NT2/D1 (cell line): Measurements from ENCODE around the gene CDC42SE2.
A peak's percentile ranks its signal among the peaks of the same experiment; 100 is the strongest.

Source experiments
- DNase-seq: peaks from one replicate; pipeline ENCODE4 v3.0.0-alpha.2; 2011; ENCODE audit warnings: low read depth, low spot score
- H3K27me3 ChIP-seq: 2 replicates; pipeline ENCODE4 v1.6.0; 2011; ENCODE audit warnings: mild to moderate bottlenecking; ENCODE audit not compliant: insufficient read length, insufficient read depth
- H3K36me3 ChIP-seq: 2 replicates; pipeline ENCODE4 v1.6.1; 2011; ENCODE audit warnings: mild to moderate bottlenecking, low read length, mixed read lengths; ENCODE audit not compliant: insufficient read depth, insufficient read length
- H3K4me1 ChIP-seq: 2 replicates; pipeline ENCODE4 v1.5.1; 2011; ENCODE audit not compliant: insufficient read depth, insufficient read length
- H3K4me3 ChIP-seq: 2 replicates; pipeline ENCODE4 v1.5.1; 2011; ENCODE audit warnings: low read depth; ENCODE audit not compliant: insufficient read length
- H3K9ac ChIP-seq: 2 replicates; pipeline ENCODE4 v1.6.0; 2011; ENCODE audit warnings: low read depth; ENCODE audit not compliant: insufficient read length
- H3K9me3 ChIP-seq: 2 replicates; pipeline ENCODE4 v1.5.1; 2011; ENCODE audit warnings: mild to moderate bottlenecking, low read length; ENCODE audit not compliant: insufficient read depth
- SUZ12 ChIP-seq: IDR thresholded peaks from 2 replicates; pipeline ENCODE4 v1.6.1; 2011; ENCODE audit not compliant: insufficient read length, insufficient read depth; ENCODE audit errors: extremely low read depth
- YY1 ChIP-seq: IDR thresholded peaks from 2 replicates; pipeline ENCODE4 v1.6.1; 2011; ENCODE audit not compliant: insufficient read length, insufficient read depth
- ZNF274 ChIP-seq: IDR thresholded peaks from 2 replicates; pipeline ENCODE4 v1.6.1; 2011; ENCODE audit warnings: mild to moderate bottlenecking, low read depth, low read length

Gene CDC42SE2

DNA sequence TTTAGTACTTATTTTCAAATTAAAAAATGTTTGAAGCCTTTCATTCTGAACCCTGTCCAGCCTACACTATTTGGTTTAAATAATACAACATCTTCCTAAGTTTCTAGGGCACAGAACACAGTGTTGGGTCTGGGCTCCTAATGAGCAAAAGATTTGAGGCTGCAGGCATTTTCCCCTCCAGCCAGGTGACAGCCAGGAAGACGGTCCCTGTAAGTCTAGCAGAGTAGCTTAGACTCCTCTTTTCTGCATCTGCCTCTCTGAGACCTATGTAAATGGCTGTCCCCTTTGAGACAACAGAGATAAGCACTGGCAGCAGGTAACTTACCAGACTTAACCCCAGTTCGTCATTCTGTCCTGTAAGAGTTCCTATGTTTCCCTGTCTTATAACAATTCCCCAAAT is 141.8 kb downstream of the CDC42SE2 start:
- Histone ChIP-seq H3K36me3 (no peaks in the 10 kb centered on the region), H3K9ac (no peak overlapping the region), H3K4me1 (no peaks in the 10 kb centered on the region), H3K27me3 (no peaks in the 10 kb centered on the region), H3K4me3 (no peak overlapping the region), H3K9me3 (no peaks in the 10 kb centered on the region)
- DNase-seq: no peak
- TF ChIP-seq ZNF274 (no peak), YY1 (no peak), SUZ12 (no peak)

DNA sequence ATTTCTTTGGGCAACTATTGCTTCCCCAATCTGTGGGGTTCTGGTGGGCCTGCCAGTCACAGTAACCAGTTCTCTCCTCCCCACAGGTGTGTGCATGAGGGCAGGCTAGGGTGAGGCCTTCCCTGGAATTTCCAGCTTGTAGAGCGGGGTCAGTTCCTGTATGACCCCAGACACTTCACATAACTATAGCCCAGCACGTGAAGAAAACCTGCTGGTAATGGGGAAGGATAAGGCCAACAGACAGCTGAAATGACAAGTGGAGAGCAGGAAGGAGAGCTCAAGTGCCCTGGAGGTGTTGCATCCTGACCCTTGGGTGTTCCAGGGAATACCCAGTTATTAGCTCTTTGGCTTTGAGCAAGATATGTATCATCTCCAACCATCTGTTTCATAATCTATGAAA is 142.2 kb downstream of the CDC42SE2 start:
- TF ChIP-seq ZNF274 (no peak), YY1 (no peak), SUZ12 (no peak)
- no peaks in the 10 kb centered on the region for H3K36me3 ChIP-seq
- no peak overlapping the region for H3K9ac ChIP-seq
- no peaks in the 10 kb centered on the region for H3K9me3 ChIP-seq
- DNase-seq: no peak
- H3K4me3 ChIP-seq: no peak overlapping the region
- no peaks in the 10 kb centered on the region for H3K4me1 ChIP-seq
- H3K27me3 ChIP-seq: no peaks in the 10 kb centered on the region

GRCh38 chr5:131406975-131407638 is 143.3 kb downstream of the CDC42SE2 start:
- Histone ChIP-seq H3K9ac (no peak overlapping the region), H3K27me3 (no peaks in the 10 kb centered on the region), H3K4me3 (no peak overlapping the region), H3K9me3 (no peaks in the 10 kb centered on the region), H3K4me1 (no peaks in the 10 kb centered on the region), H3K36me3 (no peaks in the 10 kb centered on the region)
- no peak for TF ChIP-seq ZNF274
- no peak for TF ChIP-seq YY1
- TF ChIP-seq SUZ12: no peak
- no peak for DNase-seq

DNA sequence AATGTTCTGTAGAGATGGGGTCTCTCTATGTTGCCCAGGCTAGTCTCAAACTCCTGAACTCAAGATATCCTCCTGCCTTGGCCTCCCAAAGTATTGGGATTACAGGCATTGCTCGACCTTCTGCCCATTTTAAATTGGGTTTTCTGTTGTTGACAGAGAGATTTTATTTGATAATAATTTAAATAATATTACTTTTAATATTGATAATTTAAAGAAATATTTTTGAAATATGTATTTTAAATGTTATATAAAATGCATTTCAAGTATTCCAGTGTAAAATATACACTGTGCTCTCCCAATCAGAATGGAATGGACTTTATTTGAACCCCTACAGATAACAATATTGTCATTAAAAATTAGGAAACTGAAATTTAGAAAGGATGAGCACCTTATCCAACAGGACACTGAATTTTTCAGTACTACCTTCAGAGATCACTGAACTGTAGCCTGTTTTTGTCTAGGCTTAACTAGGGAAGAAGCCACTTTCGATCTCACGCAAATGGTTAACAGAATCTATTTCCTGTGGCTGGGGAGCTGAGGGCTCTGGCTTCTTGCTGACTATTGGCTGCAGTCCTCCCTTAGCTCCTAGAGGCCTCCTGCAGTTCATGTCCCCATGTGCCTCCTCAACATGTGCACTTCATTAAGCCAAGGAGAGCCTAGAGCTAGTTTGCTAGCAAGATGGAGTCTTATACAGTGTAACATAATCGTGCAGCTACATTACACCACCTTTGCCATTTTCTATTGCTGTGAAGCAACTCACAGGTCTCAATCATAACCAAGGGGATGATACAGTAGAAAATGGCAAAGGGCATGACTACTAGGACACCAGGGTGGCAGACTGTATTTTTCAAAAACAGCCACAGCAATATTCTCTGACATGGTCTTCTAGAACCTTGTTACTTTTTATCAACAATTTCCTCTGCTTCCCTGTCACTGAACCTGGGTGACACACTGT is 150.0 kb downstream of the CDC42SE2 start:
- no peak for DNase-seq
- Histone ChIP-seq H3K27me3 (no peaks in the 10 kb centered on the region), H3K9ac (no peak overlapping the region), H3K4me3 (no peak overlapping the region), H3K4me1 (no peaks in the 10 kb centered on the region), H3K36me3 (no peaks in the 10 kb centered on the region), H3K9me3 (no peaks in the 10 kb centered on the region)
- TF ChIP-seq ZNF274: no peak
- no peak for TF ChIP-seq SUZ12
- TF ChIP-seq YY1: no peak

DNA sequence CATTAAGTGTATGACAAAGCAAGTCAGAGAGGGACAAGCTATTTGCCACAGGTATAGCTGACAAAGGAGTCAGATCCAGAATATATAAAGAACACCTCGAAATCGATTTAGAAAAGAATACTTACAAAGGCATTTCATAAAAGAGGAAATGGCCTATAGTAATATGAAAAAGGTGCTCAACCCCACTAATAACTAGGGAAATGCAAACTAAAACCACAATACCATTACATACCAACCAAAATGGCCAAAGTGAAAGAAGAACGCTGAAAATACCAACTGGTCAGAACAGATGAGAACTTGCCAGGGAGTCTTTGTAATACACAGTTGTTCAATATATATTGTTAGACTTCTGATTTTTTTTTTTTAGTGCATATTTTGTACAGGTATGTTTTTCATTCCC is 152.9 kb downstream of the CDC42SE2 start:
- no peaks in the 10 kb centered on the region for H3K4me1 ChIP-seq
- H3K9ac ChIP-seq: no peak overlapping the region
- DNase-seq: no peak
- TF ChIP-seq ZNF274 (no peak), SUZ12 (no peak), YY1 (no peak)
- no peaks in the 10 kb centered on the region for H3K9me3 ChIP-seq
- H3K4me3 ChIP-seq: no peak overlapping the region
- H3K36me3 ChIP-seq: no peaks in the 10 kb centered on the region
- no peaks in the 10 kb centered on the region for H3K27me3 ChIP-seq

DNA sequence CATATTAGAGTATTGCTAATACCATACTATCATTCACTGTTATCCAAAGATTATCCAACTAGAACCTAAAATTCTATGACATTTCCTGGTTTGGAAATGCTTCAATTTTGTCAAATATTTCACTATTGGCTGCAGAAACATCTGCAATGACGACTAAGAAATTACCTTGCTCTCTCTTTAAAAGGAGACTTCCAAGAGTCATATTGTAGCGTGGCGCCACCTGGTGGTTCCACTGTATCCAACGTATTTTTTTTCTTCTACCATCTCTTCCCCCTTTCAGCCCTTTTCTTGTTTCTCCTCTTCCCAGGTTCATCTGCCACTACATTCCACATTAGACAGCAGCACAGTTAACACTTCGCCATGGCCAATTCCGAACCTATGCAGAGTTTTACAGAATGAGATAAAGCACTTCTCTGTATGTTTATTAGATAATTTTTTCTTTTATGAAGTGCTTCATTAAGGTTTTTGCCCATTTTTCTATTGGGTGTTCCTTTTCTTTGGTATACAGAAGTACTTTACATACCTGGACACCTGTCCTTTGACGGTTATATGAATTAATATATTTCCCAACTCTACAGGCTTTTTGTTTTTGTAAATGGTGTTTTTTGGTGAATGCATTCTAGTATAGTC is 153.5 kb downstream of the CDC42SE2 start:
- H3K9me3 ChIP-seq: no peaks in the 10 kb centered on the region
- DNase-seq: peak; percentile 43
- TF ChIP-seq YY1: no peak
- TF ChIP-seq SUZ12: no peak
- no peak for TF ChIP-seq ZNF274
- no peaks in the 10 kb centered on the region for H3K4me1 ChIP-seq
- H3K4me3 ChIP-seq: no peak overlapping the region
- H3K36me3 ChIP-seq: peaks cover 3% of the 10 kb centered on the region
- H3K9ac ChIP-seq: no peak overlapping the region
- H3K27me3 ChIP-seq: no peaks in the 10 kb centered on the region

GRCh38 chr5:131418846-131419245 is 155.0 kb downstream of the CDC42SE2 start:
- no peak overlapping the region for H3K4me3 ChIP-seq
- H3K9ac ChIP-seq: no peak overlapping the region
- H3K9me3 ChIP-seq: no peaks in the 10 kb centered on the region

More at GRCh38 chr5:131418846-131419245, 155.0 kb downstream of the CDC42SE2 start:
- TF ChIP-seq ZNF274 (no peak), YY1 (no peak), SUZ12 (no peak)
- Histone ChIP-seq H3K27me3 (no peaks in the 10 kb centered on the region), H3K4me1 (no peaks in the 10 kb centered on the region), H3K36me3 (peaks cover 3% of the 10 kb centered on the region)
- DNase-seq: no peak
